ENCODE results near the gene SFSWAP.
"Not testable (repeated sequence)": the region's sequence is repeated elsewhere in the genome, so short reads cannot be mapped to it uniquely, and the experiment has no call there.

The SFSWAP gene

GRCh38 chr12:131710464-131711457 is at the start of gene SFSWAP:
Gene SFSWAP, plus strand, starts transcription at chr12:131711090. Its CDS starts 140 bp downstream, at chr12:131711230.
- peak; percentile 57 to 59 for DNase-seq (ENCODE audit: low read depth in 2 of 2)

DNA sequence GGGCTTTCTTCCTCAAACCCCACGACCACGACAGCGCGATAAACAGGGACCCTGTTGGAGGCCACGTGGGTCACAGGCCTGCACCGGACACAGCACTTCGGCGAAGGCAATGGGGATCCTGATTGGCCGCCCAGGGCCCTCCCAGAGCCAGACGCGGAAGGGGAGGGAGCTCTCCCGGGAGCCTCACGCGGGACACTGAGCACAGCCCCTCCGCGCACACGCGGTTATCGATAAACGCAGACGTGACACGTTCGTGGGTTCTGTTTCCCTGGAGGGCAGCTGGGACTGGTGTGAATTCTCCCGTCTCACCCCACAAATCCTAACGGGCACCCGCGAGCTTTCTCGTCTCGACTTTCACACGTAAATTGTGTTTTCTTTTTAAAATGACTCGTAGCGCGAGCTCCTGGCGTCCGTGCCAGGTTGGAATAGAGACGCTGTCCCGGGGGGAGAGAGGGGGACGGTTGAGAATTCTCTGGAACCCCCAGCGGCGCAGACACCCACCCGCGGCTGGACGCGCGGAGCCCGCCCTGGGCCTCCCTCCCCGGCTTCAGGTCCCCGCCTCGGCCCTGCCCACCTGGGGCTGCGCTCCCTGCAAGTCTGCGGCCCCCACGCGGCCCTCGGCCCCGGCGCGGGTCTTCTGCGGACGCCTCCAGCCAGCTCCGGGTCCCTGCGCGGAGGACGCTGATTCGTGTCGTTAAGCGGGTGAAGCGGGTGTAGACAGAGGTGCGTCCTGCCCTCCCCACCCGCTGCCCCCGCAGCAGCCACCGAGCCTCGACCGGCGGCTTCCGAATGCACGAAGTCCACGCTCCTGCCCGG is 49.5 kb upstream of the SFSWAP start:
- DNase-seq (ENCODE audit: low read depth in 2 of 2): not testable (repeated sequence)

DNA sequence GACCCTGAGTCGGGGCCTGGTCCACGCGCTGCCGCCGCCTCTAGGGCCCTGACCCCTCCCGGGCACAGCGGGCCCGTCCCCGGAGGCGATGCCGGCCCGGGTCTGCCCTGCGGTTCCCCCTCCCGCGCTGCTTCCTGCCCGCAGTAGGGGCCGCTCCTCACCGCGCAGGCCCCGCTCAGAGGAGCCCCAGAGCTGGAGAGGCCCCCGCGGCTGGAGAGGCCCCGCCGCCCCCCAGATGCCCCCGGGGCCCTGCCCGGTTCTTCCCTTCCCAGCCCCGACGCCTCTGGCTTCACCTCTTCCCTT is 49.0 kb upstream of the SFSWAP start:
- DNase-seq (ENCODE audit: low read depth in 2 of 2): not testable (repeated sequence)

GRCh38 chr12:131662346-131662745 is 48.5 kb upstream of the SFSWAP start:
- DNase-seq (ENCODE audit: low read depth in 2 of 2): not testable (repeated sequence)

DNA sequence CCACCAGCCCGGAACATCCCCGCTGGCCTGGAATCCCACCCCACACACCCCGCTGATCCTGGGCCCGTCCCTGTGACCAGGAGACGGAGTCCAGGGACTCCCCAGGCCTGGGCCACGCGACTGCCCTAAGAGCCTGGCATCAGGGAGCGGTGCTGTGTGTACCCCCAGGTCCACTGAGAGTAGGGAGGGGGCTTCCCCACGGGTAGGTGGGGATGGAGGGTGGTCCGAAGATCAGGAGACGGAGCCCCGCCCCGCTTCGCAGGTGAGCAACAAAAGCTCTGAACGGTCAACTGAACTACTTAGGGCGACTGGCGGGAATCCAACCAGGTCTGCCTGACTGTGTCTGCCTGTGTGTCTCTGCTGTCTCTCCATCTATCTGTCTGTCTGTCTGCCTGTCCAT is 45.2 kb upstream of the SFSWAP start:
- not testable (repeated sequence) for DNase-seq (ENCODE audit: low read depth in 2 of 2)

GRCh38 chr12:131666486-131666885 is 44.4 kb upstream of the SFSWAP start:
- DNase-seq (ENCODE audit: low read depth in 2 of 2): not testable (repeated sequence)

- DNase-seq (ENCODE audit: low read depth in 2 of 2): not testable (repeated sequence)
Observed at GRCh38 chr12:131666978-131667601, 43.8 kb upstream of the SFSWAP start.

DNA sequence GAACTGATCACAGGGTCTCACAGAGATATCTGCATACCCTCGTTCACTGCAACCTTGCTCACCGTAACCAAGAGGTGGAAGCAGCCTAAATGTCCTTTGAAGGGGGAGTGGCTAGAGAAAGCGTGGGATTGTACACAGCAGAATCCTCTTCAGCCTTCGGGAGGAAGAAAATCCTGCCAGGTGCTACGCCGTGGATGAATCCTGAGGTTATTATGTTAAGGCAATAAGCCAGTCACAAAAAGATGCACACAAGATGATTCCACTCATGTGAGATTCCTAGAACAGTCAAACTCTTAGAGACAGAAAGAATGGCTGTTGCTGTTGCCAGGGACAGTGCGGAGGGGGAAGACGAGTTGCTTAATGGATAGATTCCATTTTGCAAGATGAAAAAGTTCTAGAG is 39.6 kb upstream of the SFSWAP start:
- DNase-seq (ENCODE audit: low read depth in 2 of 2): no peak

GRCh38 chr12:131671871-131672270 is 39.0 kb upstream of the SFSWAP start:
- DNase-seq (ENCODE audit: low read depth in 2 of 2): no peak

GRCh38 chr12:131672311-131672940 is 38.5 kb upstream of the SFSWAP start:
- DNase-seq (ENCODE audit: low read depth in 2 of 2): no peak

DNA sequence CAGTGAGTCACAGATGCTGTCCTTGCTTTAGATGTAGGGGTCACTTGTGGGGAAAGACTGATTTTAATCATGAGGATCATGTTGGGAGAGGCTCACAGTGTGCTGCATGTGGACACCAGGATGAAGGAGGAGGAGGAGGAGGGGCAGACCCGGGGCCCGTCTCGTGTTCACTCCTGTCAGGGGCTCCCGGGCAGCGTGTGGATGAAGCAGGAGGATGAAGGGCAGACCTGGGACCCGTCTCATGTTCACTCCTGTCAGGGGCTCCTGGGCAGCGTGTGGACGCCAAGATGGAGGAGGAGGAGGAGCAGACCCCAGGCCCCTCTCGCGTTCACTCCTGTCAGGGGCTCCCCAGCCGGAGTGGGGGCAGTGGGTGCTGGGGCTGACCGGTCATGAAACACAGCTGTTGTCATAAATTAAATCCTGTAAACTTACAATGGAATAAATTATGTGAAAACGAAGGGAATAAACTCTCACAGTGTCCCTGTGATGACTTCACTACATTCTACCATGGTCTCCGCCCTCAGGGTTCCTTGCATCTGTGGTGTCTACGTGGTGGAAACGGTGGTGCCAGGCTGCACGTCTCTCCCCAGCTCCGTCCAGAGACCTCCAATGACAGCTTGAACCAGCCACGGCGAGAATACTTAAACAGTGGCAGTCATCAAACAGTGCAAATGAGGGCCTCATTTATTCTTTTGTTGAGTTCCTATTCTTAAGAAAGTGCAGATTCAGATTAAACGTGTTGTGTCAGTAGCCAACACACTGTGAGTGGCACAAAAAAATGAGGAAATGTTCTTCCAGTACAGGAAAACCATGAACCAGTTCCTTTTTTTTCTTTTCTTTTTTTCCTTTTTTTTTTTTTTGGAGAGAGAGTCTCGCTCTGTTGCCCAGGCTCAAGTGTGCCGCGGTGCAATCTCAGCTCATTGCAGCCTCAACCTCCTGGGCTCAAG is 37.7 kb upstream of the SFSWAP start:
- DNase-seq (ENCODE audit: low read depth in 2 of 2): no peak

GRCh38 chr12:131673888-131674257 is 37.0 kb upstream of the SFSWAP start:
- no peak for DNase-seq (ENCODE audit: low read depth in 2 of 2)

DNA sequence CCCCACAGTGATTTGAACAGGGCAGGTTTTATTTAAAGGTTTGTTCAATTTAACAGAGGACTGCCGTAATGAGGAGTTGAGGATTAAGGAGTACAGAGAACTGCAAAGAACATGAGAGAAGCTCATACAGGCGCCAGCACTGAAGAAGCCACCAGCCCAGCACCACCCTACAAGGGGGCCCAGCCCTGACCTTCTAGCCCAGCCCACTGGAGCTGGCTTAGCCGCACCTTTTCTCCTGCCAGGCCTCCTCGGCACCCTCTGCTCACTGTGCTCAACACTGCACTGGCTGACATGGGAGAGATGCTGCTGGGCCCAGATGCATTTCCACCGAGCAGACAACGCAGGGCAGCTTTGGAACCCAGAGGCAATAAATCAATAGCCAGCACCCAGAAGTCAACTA is 36.5 kb upstream of the SFSWAP start:
- DNase-seq (ENCODE audit: low read depth in 2 of 2): no peak

- no peak for DNase-seq (ENCODE audit: low read depth in 2 of 2)
Observed at GRCh38 chr12:131675126-131676080, 35.5 kb upstream of the SFSWAP start.

GRCh38 chr12:131676544-131676943 is 34.3 kb upstream of the SFSWAP start:
- DNase-seq (ENCODE audit: low read depth in 2 of 2): no peak

DNA sequence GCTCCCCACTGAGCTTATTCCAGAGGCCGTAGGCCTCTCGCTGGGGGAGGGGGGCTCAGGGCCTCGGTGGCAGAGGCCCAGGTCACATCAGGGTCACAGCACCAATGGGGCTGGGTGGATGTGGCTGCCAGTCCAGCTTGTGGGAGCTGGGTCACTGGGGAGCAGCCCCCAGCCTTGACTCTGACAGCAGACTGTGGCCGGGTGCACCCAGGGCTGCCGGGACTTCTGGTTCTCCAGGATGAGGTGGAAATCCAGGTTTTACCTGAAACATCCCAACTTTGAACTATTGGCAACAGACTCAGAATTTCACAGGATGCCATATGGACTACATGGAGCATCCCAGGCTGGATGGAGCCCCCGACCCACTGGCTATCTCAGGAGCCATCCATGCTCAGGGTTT is 33.8 kb upstream of the SFSWAP start:
- not testable (repeated sequence) for DNase-seq (ENCODE audit: low read depth in 2 of 2)

GRCh38 chr12:131677699-131678098 is 33.2 kb upstream of the SFSWAP start:
- DNase-seq (ENCODE audit: low read depth in 2 of 2): no peak

- DNase-seq (ENCODE audit: low read depth in 2 of 2): not testable (repeated sequence)
Observed at GRCh38 chr12:131678389-131679181, 32.3 kb upstream of the SFSWAP start.

GRCh38 chr12:131679186-131679585 is 31.7 kb upstream of the SFSWAP start:
- DNase-seq (ENCODE audit: low read depth in 2 of 2): not testable (repeated sequence)

Measured in fibroblast of skin of left quadriceps (primary cell).